Measurements from ENCODE around the gene ZHX3.

The ZHX3 gene

DNA sequence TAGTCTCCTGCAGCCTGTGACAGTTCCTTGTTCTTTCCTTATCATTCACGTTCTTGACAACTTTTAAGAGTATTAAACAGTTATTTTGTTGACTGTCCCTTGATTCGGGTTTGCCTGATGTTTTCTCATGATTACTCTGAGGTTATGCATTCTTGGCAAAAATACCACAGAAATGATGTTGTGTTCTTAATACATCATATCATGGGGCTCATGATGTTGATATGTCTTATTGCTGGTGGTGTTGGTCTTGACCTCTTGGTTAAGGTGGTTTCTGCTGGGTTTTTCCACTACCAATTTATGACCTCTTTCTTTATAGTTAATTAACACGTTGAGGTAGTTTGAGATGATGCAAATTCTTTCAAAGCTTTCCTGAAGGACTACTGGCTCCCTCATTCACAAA, 59.1 kb downstream of the ZHX3 start:
- Histone ChIP-seq H3K9ac (no peak overlapping the region), H3K27ac (no peak overlapping the region), H3K79me2 (ENCODE audit: insufficient read depth, low read depth) (no peaks in the 10 kb centered on the region), H3K4me2 (no peak overlapping the region), H3K4me1 (ENCODE audit: low read depth, poor library complexity, severe bottlenecking) (no peaks in the 10 kb centered on the region), H2AFZ (ENCODE audit: low read depth) (no peak overlapping the region), H3K36me3 (ENCODE audit: insufficient read depth) (no peaks in the 10 kb centered on the region), H3K27me3 (ENCODE audit: insufficient read depth, low read depth) (no peaks in the 10 kb centered on the region), H3K4me3 (IDR thresholded peaks at IDR 0.05; ENCODE audit: insufficient read depth, low read depth, low read length) (no peak overlapping the region), H4K20me1 (ENCODE audit: insufficient read depth) (no peaks in the 10 kb centered on the region)
- TF ChIP-seq, protein P1, sequence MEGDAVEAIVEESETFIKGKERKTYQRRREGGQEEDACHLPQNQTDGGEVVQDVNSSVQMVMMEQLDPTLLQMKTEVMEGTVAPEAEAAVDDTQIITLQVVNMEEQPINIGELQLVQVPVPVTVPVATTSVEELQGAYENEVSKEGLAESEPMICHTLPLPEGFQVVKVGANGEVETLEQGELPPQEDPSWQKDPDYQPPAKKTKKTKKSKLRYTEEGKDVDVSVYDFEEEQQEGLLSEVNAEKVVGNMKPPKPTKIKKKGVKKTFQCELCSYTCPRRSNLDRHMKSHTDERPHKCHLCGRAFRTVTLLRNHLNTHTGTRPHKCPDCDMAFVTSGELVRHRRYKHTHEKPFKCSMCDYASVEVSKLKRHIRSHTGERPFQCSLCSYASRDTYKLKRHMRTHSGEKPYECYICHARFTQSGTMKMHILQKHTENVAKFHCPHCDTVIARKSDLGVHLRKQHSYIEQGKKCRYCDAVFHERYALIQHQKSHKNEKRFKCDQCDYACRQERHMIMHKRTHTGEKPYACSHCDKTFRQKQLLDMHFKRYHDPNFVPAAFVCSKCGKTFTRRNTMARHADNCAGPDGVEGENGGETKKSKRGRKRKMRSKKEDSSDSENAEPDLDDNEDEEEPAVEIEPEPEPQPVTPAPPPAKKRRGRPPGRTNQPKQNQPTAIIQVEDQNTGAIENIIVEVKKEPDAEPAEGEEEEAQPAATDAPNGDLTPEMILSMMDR (conservative IDR thresholded peaks at IDR 0.05; ENCODE audit: low read depth, low read length): no peak

DNA sequence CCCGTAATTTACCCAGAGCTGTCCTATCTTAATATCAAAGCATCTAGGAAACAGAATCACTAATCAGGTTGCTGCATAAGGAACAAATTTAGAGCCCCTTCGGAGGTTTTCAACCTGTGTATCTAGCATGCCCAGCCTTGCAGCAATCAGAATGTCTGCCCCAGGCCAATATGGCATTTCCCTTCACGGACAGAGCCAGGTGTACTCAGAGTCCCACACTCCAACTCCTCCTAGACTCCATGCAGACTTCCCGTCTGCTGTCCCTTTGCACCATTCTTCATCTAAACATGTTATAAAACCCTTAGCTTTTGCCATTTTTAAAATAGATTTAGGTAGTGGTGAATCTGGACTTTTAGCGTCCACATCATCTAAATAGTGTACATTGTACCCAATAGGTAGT, 61.0 kb downstream of the ZHX3 start:
- Histone ChIP-seq H4K20me1 (ENCODE audit: insufficient read depth) (no peaks in the 10 kb centered on the region), H3K27ac (no peak overlapping the region), H3K9ac (no peak overlapping the region), H3K36me3 (ENCODE audit: insufficient read depth) (no peaks in the 10 kb centered on the region), H3K79me2 (ENCODE audit: insufficient read depth, low read depth) (no peaks in the 10 kb centered on the region), H3K27me3 (ENCODE audit: insufficient read depth, low read depth) (no peaks in the 10 kb centered on the region), H3K4me2 (no peak overlapping the region), H3K4me1 (ENCODE audit: low read depth, poor library complexity, severe bottlenecking) (no peaks in the 10 kb centered on the region), H2AFZ (ENCODE audit: low read depth) (no peak overlapping the region), H3K4me3 (IDR thresholded peaks at IDR 0.05; ENCODE audit: insufficient read depth, low read depth, low read length) (no peak overlapping the region)
- TF ChIP-seq, protein P1 (conservative IDR thresholded peaks at IDR 0.05; ENCODE audit: low read depth, low read length): no peak

DNA sequence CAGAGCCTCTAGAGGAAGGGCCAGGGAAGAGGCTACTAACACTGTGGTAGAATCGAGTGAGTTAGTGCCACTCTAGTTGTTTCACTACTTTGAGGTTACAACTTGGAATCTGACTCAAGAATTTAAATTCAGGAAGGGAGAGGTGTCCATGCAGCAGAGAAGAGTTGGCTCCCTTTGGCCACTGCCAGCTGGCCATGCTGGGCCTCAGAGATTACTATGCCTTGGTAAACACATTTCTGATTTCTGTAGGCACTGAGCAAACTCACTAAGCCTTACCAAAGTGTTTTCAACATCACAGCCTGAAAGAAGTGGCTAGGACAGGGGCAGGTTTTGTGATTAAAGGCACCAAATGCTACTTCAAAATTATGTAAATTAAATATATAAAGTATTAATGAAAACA, 61.9 kb downstream of the ZHX3 start:
- H3K9ac ChIP-seq: no peak overlapping the region
- no peaks in the 10 kb centered on the region for H3K27me3 ChIP-seq (ENCODE audit: insufficient read depth, low read depth)
- no peak overlapping the region for H3K4me2 ChIP-seq
- no peak overlapping the region for H3K4me3 ChIP-seq (IDR thresholded peaks at IDR 0.05; ENCODE audit: insufficient read depth, low read depth, low read length)
- H3K27ac ChIP-seq: no peak overlapping the region
- H2AFZ ChIP-seq (ENCODE audit: low read depth): no peak overlapping the region
- H3K36me3 ChIP-seq (ENCODE audit: insufficient read depth): no peaks in the 10 kb centered on the region
- no peaks in the 10 kb centered on the region for H3K4me1 ChIP-seq (ENCODE audit: low read depth, poor library complexity, severe bottlenecking)
- TF ChIP-seq, protein P1 (conservative IDR thresholded peaks at IDR 0.05; ENCODE audit: low read depth, low read length): no peak
- no peaks in the 10 kb centered on the region for H4K20me1 ChIP-seq (ENCODE audit: insufficient read depth)
- H3K79me2 ChIP-seq (ENCODE audit: insufficient read depth, low read depth): no peaks in the 10 kb centered on the region

DNA sequence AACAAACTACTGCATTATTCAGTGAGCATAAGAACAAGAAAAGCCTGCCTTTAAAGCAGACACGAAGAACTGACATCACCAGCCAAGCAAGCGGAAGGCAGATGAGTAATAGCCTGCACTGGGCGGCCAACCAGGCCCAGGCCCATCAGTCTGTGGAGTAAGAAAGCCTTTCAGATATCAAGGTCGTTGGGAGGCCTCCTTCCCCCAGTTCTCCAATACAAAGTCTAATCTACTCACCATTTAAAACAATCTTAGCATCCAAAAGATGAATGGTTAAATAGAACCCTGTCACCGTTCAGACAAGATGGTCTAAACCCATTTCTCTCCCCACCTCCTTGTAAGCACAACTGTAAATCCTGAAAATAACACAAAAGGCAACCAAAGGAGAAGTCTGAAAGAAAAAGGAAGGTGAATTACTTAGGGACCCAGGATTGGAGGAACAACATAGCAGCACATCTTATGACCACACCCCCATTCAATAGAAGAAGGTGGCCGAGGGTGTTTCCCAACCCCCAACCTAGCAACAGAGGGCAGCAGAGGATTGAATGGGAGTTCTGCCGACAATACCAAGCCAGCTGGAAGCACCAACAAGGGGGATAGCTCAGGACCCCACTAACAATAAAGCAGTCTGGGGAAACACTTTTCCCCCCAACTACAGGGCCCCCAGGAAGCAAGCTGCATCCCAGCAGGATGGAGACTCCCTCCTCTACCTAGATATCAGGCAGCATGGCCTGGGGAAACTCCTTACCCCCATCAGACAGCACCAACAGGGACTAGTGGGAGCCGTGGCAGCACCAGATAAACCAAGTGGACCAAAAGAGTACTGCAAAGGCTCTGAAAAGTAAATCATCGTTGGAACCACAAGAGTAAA, 67.9 kb downstream of the ZHX3 start:
- Histone ChIP-seq H3K27ac (no peak overlapping the region), H3K9ac (no peak overlapping the region), H3K4me1 (ENCODE audit: low read depth, poor library complexity, severe bottlenecking) (no peaks in the 10 kb centered on the region), H3K79me2 (ENCODE audit: insufficient read depth, low read depth) (no peaks in the 10 kb centered on the region), H3K27me3 (ENCODE audit: insufficient read depth, low read depth) (no peaks in the 10 kb centered on the region), H3K4me2 (no peak overlapping the region), H3K4me3 (IDR thresholded peaks at IDR 0.05; ENCODE audit: insufficient read depth, low read depth, low read length) (no peak overlapping the region), H4K20me1 (ENCODE audit: insufficient read depth) (no peaks in the 10 kb centered on the region), H3K36me3 (ENCODE audit: insufficient read depth) (no peaks in the 10 kb centered on the region), H2AFZ (ENCODE audit: low read depth) (no peak overlapping the region)
- TF ChIP-seq, protein P1 (conservative IDR thresholded peaks at IDR 0.05; ENCODE audit: low read depth, low read length): 0 out of 2 replicates have a peak, but pooled peaks have one; percentile 18
